Spleen (tissue), 11 donors: ENCODE results near the gene SPDYE2B. TPM values are rescaled to one million over a fixed set of nuclear protein-coding genes. Genes with fewer than 3 reads are reported as not detected.
A peak's percentile ranks its signal among the peaks of the same experiment; 100 is the strongest.
"Not testable (repeated sequence)": the region's sequence is repeated elsewhere in the genome, so short reads cannot be mapped to it uniquely, and the experiment has no call there.

Source experiments
- DNase-seq: peaks from one replicate; pipeline ENCODE4 v3.0.0-alpha.2; 2020
- H3K27ac ChIP-seq, 8 donors: fragments of 200-600 bp; sonication (generic) in 7 of 8; 1 replicate in 4 of 8; 2 replicates in 4 of 8; pipeline versions ENCODE4 v1.5.0 to v1.8.0; 2016 to 2021; ENCODE audit warnings: inconsistent platforms in 4 of 8, mild to moderate bottlenecking in 4 of 8, moderate library complexity in 1 of 8
- H3K27me3 ChIP-seq, 7 donors: fragments of 200-600 bp; sonication (generic) in 6 of 7; replicated peaks in 1 of 7; 1 replicate in 4 of 7; 2 replicates in 3 of 7; pipeline versions ENCODE4 v1.5.0 to v1.8.0; 2016 to 2021; ENCODE audit warnings: inconsistent platforms in 3 of 7, mild to moderate bottlenecking in 1 of 7
- H3K36me3 ChIP-seq, 6 donors: fragments of 200-600 bp; sonication (generic) in 5 of 6; 1 replicate in 4 of 6; 2 replicates in 2 of 6; pipeline versions ENCODE4 v1.5.0 to v1.8.0; 2016 to 2021; ENCODE audit warnings: inconsistent platforms in 2 of 6
- H3K4me1 ChIP-seq, 6 donors: fragments of 200-600 bp; sonication (generic) in 5 of 6; 1 replicate in 3 of 6; 2 replicates in 3 of 6; pipeline versions ENCODE4 v1.5.0 to v1.8.0; 2016 to 2021; ENCODE audit warnings: inconsistent platforms in 3 of 6
- H3K4me3 ChIP-seq, 8 donors: fragments of 200-600 bp; sonication (generic) in 7 of 8; 1 replicate in 4 of 8; 2 replicates in 4 of 8; pipeline versions ENCODE4 v1.5.0 to v1.8.0; 2016 to 2021; ENCODE audit warnings: inconsistent platforms in 4 of 8, mild to moderate bottlenecking in 4 of 8, moderate library complexity in 2 of 8
- H3K9me3 ChIP-seq, 8 donors: fragments of 200-600 bp; sonication (generic) in 7 of 8; 1 replicate in 4 of 8; 2 replicates in 4 of 8; pipeline versions ENCODE4 v1.5.0 to v1.8.0; 2016 to 2021; ENCODE audit warnings: inconsistent platforms in 4 of 8
- CTCF ChIP-seq, 11 experiments: fragments of 200-600 bp in 7 of 11; fragments of 450-650 bp in 4 of 11; sonication (generic) in 4 of 11; IDR thresholded peaks in 8 of 11; conservative IDR thresholded peaks in 3 of 11; 1 replicate in 7 of 11; 2 replicates in 4 of 11; pipeline versions ENCODE4 v1.4.0 to v1.8.0; 2016 to 2021; ENCODE audit warnings: antibody characterized with exemption in 11 of 11, inconsistent platforms in 4 of 11, mild to moderate bottlenecking in 1 of 11
- POLR2AphosphoS5 ChIP-seq, 3 donors: sonication (generic); formaldehyde crosslinking; IDR thresholded peaks; one replicate each; pipeline ENCODE4 v1.5.1; 2017; ENCODE audit warnings: antibody characterized with exemption in 3 of 3
- WGBS, 5 donors: extraction: QIAGEN DNeasy Blood & Tissue Kit in 3 of 5; methylation state at CpG; one replicate each; pipeline versions ENCODE4 v1.1.5 to v1.1.7; 2013 to 2018; 5-methylcytosine and 5-hydroxymethylcytosine counted together
- intact Hi-C: fragments of 100-400 bp; cut with DNase I; formaldehyde crosslinking; loops from one replicate; pipeline ENCODE4 v1.15.0; 2023; ENCODE audit warnings: low total_unique reads
- polyA plus RNA-seq, 3 donors: library from polyadenylated mRNA; stranded (reverse); fragments of 200-250 nt; gene quantifications; one replicate each; pipeline ENCODE4 v1.2.1, GENCODE V29; 2013
- total RNA-seq, 7 donors: library from RNA; depleted of rRNA in 3 of 7; stranded (reverse); fragments of >200 nt in 3 of 7; fragmentation: NEBNext Ultra II Directional in 4 of 7; extraction: Animal tissue kit (Norgen Biotek cat#: 25700) in 4 of 7; gene quantifications; one replicate each; pipeline versions ENCODE4 v1.1.0 to v1.2.1, GENCODE V29; 2016 to 2021
- donor health status: healthy with polysubstance abuse.
- donor health status: DM: no; HTN: no; CAD: no; lungs with moderate emphysema.
- donor health status: DM: no; HTN: no; CAD: no.
- donor health status: Bipolar disorder and iron deficiency.
- donor health status: healthy.
- donor health status: DM: no; HTN: no; CAD: no.
- donor health status: DM: yes; HTN: yes; CAD: no.

SPDYE2B gene
- total and polyA plus RNA-seq, 10 donors: not detected

- H3K27me3 ChIP-seq, intact Hi-C loops, H3K27ac ChIP-seq, H3K9me3 ChIP-seq, H3K4me1 ChIP-seq, H3K36me3 ChIP-seq, H3K4me3 ChIP-seq, DNase-seq: not testable (repeated sequence)
- no CpG with 5 or more reads among the region's 1 CpG for WGBS, 5 donors
These were observed 6.7 kb upstream of the SPDYE2B start for GRCh38 chr7:102643404-102643803.

- H3K36me3 ChIP-seq, H3K4me3 ChIP-seq, H3K27ac ChIP-seq, H3K4me1 ChIP-seq, intact Hi-C loops, H3K27me3 ChIP-seq, H3K9me3 ChIP-seq: not testable (repeated sequence)
- DNase-seq: peak; percentile 24
- 95 to 98% (median 97%) methylated on average over 5 to 7 of the region's 7 CpGs for WGBS, 5 donors
These were observed 2.3 kb upstream of the SPDYE2B start for GRCh38 chr7:102647813-102648212.

- WGBS, 5 donors: 62 to 92% (median 85%) methylated on average over 4 of the region's 11 CpGs; no CpG with 5 or more reads in 2 of the 5 donors
These were observed 14.6 kb downstream of the SPDYE2B start for GRCh38 chr7:102664765-102665164.

GRCh38 chr7:102666850-102667249, 16.7 kb downstream of the SPDYE2B start:
- H3K27ac ChIP-seq, H3K4me1 ChIP-seq, H3K27me3 ChIP-seq, intact Hi-C loops, DNase-seq, H3K9me3 ChIP-seq, H3K4me3 ChIP-seq: not testable (repeated sequence)
- WGBS, 5 donors: no CpG with 5 or more reads among the region's 16 CpGs
- H3K36me3 ChIP-seq: peaks cover 0 to 10% (median 3%) of the 10 kb centered on the region in 6 donors

More at GRCh38 chr7:102664765-102665164, 14.6 kb downstream of the SPDYE2B start:
- H3K9me3 ChIP-seq, H3K4me1 ChIP-seq, intact Hi-C loops, DNase-seq, H3K4me3 ChIP-seq, H3K27ac ChIP-seq, H3K27me3 ChIP-seq: not testable (repeated sequence)
- peaks cover 0 to 10% (median 3%) of the 10 kb centered on the region in 6 donors for H3K36me3 ChIP-seq

- H3K4me1 ChIP-seq, H3K9me3 ChIP-seq, H3K4me3 ChIP-seq, intact Hi-C loops, H3K27me3 ChIP-seq, H3K27ac ChIP-seq: not testable (repeated sequence)
- 94 to 97% methylated on average over 7 to 9 of the region's 14 CpGs; no CpG with 5 or more reads in 3 of the 5 donors for WGBS, 5 donors
- peak; percentile 14 for DNase-seq
- peaks cover 0 to 10% (median 3%) of the 10 kb centered on the region in 6 donors for H3K36me3 ChIP-seq
These were observed 17.4 kb downstream of the SPDYE2B start for GRCh38 chr7:102667523-102667922.

GRCh38 chr7:102671166-102671955, 21.2 kb downstream of the SPDYE2B start, which contains the start of gene POLR2J2:
Gene POLR2J2 (minus strand): TSS chr7:102671663. CDS start chr7:102671601, 62 bp downstream.
- not testable (repeated sequence) for DNase-seq, H3K9me3 ChIP-seq
- TF ChIP-seq CTCF (IDR thresholded peaks at IDR 0.05 in 8 of 11, conservative IDR thresholded peaks at IDR 0.05 in 3 of 11) (peak in 1 of 11 experiments; percentile 27), POLR2AphosphoS5 (IDR thresholded peaks at IDR 0.05) (peak; percentile 55 to 76 (median 70))

GRCh38 chr7:102671956-102672307, 21.8 kb downstream of the SPDYE2B start:
- H3K27ac ChIP-seq, intact Hi-C loops, H3K27me3 ChIP-seq, H3K36me3 ChIP-seq, DNase-seq, H3K9me3 ChIP-seq, H3K4me1 ChIP-seq: not testable (repeated sequence)
- H3K4me3 ChIP-seq: peak overlapping the region in 3 of 8 donors; percentile 37 to 65 (median 43)
- no CpG with 5 or more reads among the region's 9 CpGs for WGBS, 5 donors

More at GRCh38 chr7:102671166-102671955, 21.2 kb downstream of the SPDYE2B start, which contains the start of gene POLR2J2:
- H3K36me3 ChIP-seq, H3K27me3 ChIP-seq, H3K4me1 ChIP-seq, intact Hi-C loops: not testable (repeated sequence)
- Histone ChIP-seq H3K27ac (peak within 1 kb of the TSS in 4 of 8 donors; percentile 59 to 63 (median 60)), H3K4me3 (peak within 1 kb of the TSS in 5 of 8 donors; percentile 30 to 65 (median 43))
- WGBS, 5 donors: 0% methylated on average over 5 to 44 of the region's 63 CpGs; no CpG with 5 or more reads in 2 of the 5 donors

- H3K4me1 ChIP-seq, H3K36me3 ChIP-seq, H3K27me3 ChIP-seq, H3K27ac ChIP-seq, intact Hi-C loops, H3K4me3 ChIP-seq, DNase-seq, H3K9me3 ChIP-seq: not testable (repeated sequence)
- no CpG with 5 or more reads among the region's 9 CpGs for WGBS, 5 donors
These were observed 23.4 kb downstream of the SPDYE2B start for GRCh38 chr7:102673447-102674067.

GRCh38 chr7:102675545-102675944, 25.4 kb downstream of the SPDYE2B start:
- 76 to 100% (median 97%) methylated on average over 1 of the region's 2 CpGs; no CpG with 5 or more reads in 1 of the 5 donors for WGBS, 5 donors
- H3K27me3 ChIP-seq, H3K4me1 ChIP-seq, H3K9me3 ChIP-seq, H3K4me3 ChIP-seq, H3K36me3 ChIP-seq, intact Hi-C loops, H3K27ac ChIP-seq: not testable (repeated sequence)
- DNase-seq: peak; percentile 41

GRCh38 chr7:102680780-102681179, 30.7 kb downstream of the SPDYE2B start:
- H3K4me1 ChIP-seq, H3K4me3 ChIP-seq, H3K9me3 ChIP-seq, DNase-seq, H3K27ac ChIP-seq, H3K27me3 ChIP-seq, H3K36me3 ChIP-seq, intact Hi-C loops: not testable (repeated sequence)
- WGBS, 5 donors: no CpG with 5 or more reads among the region's 5 CpGs
